Measurements from ENCODE around the gene CCDC9B. TPM values are rescaled to one million over a fixed set of nuclear protein-coding genes. Genes with fewer than 3 reads are reported as not detected.

The CCDC9B gene
- polyA plus RNA-seq, 1 of the 3 experiments (the other 2 are of a cell fraction) = 13.7 TPM

DNA sequence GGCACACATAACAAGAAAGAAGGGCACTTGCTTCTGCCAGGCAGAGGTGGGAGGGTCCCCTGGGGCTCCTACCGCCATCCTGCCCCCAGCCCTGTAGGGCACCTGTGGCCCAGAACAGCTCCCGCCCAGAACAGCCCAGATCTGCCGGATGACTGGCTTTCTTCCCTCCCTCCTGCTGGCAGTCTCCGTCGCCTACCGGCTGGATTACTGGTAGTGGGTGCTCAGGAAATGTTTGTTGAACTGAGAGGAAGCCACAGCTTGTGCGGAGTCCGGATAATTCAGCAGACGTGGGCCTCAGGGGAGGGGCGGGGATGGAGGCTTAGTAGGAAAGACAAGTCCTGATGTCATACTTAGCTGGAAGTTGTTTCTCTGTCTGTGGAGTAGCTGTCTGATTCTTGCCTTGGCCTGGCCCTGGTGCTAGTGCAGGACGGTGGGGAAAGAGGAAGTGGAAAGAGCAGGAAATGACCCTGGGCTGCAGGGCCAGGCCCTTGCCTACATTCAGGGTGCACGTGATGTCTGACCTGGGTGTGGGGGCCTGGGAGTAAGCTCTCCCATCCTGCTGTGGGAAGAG, 6.7 kb downstream of the CCDC9B start:
- H3F3A ChIP-seq (replicated peaks; ENCODE audit: insufficient read depth) = peaks cover 27% of the 10 kb centered on the region
- TF ChIP-seq MEF2A (IDR thresholded peaks at IDR 0.05; ENCODE audit: borderline replicate concordance, low read depth) = no peak
- TF ChIP-seq USF2 (IDR thresholded peaks at IDR 0.05; ENCODE audit: borderline replicate concordance, low read depth, low read length) = no peak
- TF ChIP-seq CHD2 (IDR thresholded peaks at IDR 0.05; ENCODE audit: low read length, partially characterized antibody) = no peak
- no peak for TF ChIP-seq FOXJ3 (CRISPR knock-in tag; IDR thresholded peaks at IDR 0.05)
- TF ChIP-seq YY1 (IDR thresholded peaks at IDR 0.05; ENCODE audit: low read depth) = no peak
- no peak for TF ChIP-seq GATA2 (CRISPR knock-in tag; IDR thresholded peaks at IDR 0.05)
- TF ChIP-seq FOXM1 (IDR thresholded peaks at IDR 0.05; ENCODE audit: low read depth) = no peak
- no peak for TF ChIP-seq TCF12 (IDR thresholded peaks at IDR 0.05)
- TF ChIP-seq GABPA (IDR thresholded peaks at IDR 0.05; ENCODE audit: low read depth) = no peak
- no peak for TF ChIP-seq REST (IDR thresholded peaks at IDR 0.05; ENCODE audit: low read depth, low read length)
- TF ChIP-seq, protein P1, sequence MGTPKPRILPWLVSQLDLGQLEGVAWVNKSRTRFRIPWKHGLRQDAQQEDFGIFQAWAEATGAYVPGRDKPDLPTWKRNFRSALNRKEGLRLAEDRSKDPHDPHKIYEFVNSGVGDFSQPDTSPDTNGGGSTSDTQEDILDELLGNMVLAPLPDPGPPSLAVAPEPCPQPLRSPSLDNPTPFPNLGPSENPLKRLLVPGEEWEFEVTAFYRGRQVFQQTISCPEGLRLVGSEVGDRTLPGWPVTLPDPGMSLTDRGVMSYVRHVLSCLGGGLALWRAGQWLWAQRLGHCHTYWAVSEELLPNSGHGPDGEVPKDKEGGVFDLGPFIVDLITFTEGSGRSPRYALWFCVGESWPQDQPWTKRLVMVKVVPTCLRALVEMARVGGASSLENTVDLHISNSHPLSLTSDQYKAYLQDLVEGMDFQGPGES (IDR thresholded peaks at IDR 0.05; ENCODE audit: low read depth, low read length) = no peak
- no peak for TF ChIP-seq EP300 (IDR thresholded peaks at IDR 0.05; ENCODE audit: borderline replicate concordance in 1 of 2, low read depth in 1 of 2, low read length in 1 of 2)
- TF ChIP-seq MAX (IDR thresholded peaks at IDR 0.05; ENCODE audit: low read depth) = no peak
- no peak for TF ChIP-seq SMC3 (IDR thresholded peaks at IDR 0.05; ENCODE audit: low read depth, low read length)
- TF ChIP-seq JUND (IDR thresholded peaks at IDR 0.05) = no peak
- TF ChIP-seq MXI1 (IDR thresholded peaks at IDR 0.05; ENCODE audit: low read depth, low read length) = no peak
- TF ChIP-seq NFIC (IDR thresholded peaks at IDR 0.05; ENCODE audit: borderline replicate concordance) = no peak
- no peak for TF ChIP-seq EZH2phosphoT487 (IDR thresholded peaks at IDR 0.05; ENCODE audit: borderline replicate concordance, low read depth)
- no peak for TF ChIP-seq ZBTB33 (IDR thresholded peaks at IDR 0.05; ENCODE audit: borderline replicate concordance, low read depth)
- H4K20me1 ChIP-seq (ENCODE audit: insufficient read depth) = no peaks in the 10 kb centered on the region
- H3K36me3 ChIP-seq (replicated peaks in 1 of 2; ENCODE audit: control insufficient read depth in 1 of 2, insufficient read depth in 2 of 2, low read length in 1 of 2) = peaks cover 19 to 26% of the 10 kb centered on the region in 2 experiments
- no peak overlapping the region; the same call in 1 of the 2 replicates for H3K4me2 ChIP-seq
- no peaks in the 10 kb centered on the region for H3K9me2 ChIP-seq
- no peak overlapping the region for H3K4me3 ChIP-seq (ENCODE audit: low read depth in 2 of 2, low read length in 1 of 2)
- no peak overlapping the region for H3K27ac ChIP-seq (ENCODE audit: low read depth in 2 of 2, low read length in 1 of 2)
- CTCF ChIA-PET = interaction anchor here (11.1 to 70.6 kb wide), 4 partner anchors 8 to 88 kb away, joined by 184 to 2194 read pairs (median 1246); partner anchors contain the start of genes ANKRD63, CCDC9B, DISP2 and INAFM2
- H3K27me3 ChIP-seq (ENCODE audit: insufficient read depth) = no peaks in the 10 kb centered on the region
- H3K9ac ChIP-seq = no peak overlapping the region
- H2AFZ ChIP-seq (ENCODE audit: low read depth) = no peak overlapping the region
- no peak for DNase-seq
- 85% methylated on average over 7 of the region's 12 CpGs for WGBS (ENCODE audit: low lambda C conversion rate)
- peaks cover 30% of the 10 kb centered on the region for H3K79me2 ChIP-seq (ENCODE audit: insufficient read depth)
- H3K4me1 ChIP-seq (ENCODE audit: control insufficient read depth in 1 of 2, insufficient read depth in 2 of 2, low read depth in 1 of 2, low read length in 1 of 2) = peaks cover 32 to 34% of the 10 kb centered on the region in 2 experiments; a peak in 3 of 4 replicates
- POLR2A ChIA-PET = no interaction called here
- H3K9me3 ChIP-seq = no peaks in the 10 kb centered on the region

Data from SK-N-SH (cell line).